CD4-positive, alpha-beta T cell treated with Interleukin-12 subunit alpha and Interleukin-12 subunit beta, for 1 hour (primary cell): ENCODE results near the gene INPP4A.

Source experiments
- DNase-seq: peaks from one replicate; pipeline ENCODE4 v3.0.0-alpha.2; 2020

Gene INPP4A

DNA sequence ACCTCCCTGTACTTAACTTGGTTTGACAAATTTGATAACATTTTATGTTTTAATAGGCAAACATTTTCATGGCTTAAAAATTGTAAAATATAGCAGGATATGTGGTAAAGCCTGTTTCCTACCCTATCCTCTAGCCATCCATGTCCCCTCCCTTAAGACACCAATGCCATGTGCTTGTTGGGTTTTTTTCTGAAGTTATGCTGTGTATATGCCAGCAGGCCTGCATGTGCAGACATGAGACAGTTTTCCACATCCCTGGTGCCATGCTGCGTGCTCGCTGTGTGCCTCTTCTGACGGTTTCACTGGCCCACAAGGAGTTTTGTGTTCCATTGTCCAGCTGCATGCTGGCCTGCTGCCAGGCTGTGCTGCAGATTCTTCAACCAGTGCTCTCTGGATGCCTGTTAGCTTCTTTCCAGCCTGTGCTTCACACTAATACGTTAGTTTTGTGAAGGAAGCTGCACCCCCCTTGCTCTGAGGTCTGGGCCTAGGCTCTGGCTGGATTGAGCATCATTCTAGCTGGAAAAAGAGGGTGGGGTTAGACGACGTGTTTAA lies 16.9 kb downstream of the INPP4A start:
- DNase-seq = no peak

DNA sequence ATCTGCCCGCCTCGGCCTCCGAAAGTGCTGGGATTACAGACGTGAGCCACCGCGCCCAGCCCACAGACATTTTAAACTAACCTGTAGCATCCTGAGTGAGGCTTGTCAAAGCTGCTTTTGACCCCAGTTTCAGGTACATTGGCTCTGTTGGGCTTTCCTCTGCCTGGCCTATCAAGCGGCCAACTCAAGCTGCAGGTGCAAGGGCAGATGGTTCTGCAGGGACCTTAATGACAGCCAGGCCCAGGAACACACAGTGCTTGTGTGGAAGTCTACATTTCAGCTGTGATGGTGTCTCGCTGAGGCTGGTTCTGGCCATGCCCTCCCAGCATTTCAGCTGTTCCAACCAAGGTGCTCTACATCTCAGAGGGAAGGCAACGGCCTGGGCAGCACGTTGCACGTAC lies 18.4 kb downstream of the INPP4A start:
- DNase-seq = no peak

DNA sequence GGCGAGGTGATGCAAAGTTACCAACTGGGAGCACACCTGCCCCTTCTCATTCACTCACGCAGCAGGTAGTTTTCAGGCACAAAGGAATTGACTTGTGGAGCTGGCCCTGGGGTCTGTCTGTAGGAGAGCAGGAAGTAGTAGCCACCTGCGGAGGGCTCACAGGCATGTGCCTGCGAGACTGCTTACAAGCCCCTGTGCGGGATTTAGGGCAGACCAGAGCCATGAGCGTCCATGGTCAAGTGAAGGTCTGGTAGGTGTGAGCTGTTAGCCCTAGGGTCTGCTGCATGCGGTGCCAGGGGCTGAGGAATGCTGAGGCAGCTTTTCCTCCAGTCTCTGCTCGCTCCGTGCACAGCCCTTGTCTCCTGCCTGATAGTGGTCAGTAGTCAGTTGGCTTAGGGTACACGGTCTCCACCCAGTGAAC lies 18.9 kb downstream of the INPP4A start:
- no peak for DNase-seq

DNA sequence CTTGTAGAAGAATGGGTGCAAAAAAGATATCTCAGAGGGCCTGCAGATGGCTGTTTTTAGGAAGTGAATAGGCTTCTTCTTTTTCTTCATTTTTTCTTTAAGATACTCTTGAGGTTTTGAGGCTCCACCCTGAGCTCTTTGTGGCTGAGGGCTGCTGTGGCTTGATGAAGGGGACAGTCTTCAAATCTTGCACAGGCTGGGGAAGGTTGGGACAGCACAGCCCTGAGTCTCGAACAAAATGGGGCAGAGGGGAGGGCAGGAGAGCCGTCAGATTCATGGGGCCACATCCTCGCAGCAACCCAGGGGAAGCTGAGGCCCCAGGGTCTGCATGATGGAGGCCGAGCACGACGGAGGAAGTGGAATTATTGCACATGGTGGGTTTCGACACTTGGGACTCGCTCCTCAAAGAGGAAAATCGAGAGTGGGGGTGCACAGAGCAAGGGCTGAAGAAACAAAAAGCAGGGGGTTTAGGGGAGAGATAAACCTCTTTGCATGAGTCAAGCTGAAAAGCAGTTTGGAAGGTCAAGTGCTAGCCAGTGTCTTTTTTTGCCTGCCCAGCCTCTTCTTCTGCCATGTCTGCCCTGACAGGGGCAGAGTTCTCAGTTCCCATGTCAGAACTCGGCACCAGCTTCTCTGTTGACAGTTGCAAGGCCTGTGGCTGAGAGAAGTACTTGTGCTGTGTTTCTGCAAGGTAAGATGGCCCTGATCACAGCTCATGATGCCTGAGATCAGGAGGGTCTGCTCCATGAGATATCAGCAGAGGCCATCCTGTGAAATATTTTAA lies 19.5 kb downstream of the INPP4A start:
- DNase-seq = peak; percentile 54

DNA sequence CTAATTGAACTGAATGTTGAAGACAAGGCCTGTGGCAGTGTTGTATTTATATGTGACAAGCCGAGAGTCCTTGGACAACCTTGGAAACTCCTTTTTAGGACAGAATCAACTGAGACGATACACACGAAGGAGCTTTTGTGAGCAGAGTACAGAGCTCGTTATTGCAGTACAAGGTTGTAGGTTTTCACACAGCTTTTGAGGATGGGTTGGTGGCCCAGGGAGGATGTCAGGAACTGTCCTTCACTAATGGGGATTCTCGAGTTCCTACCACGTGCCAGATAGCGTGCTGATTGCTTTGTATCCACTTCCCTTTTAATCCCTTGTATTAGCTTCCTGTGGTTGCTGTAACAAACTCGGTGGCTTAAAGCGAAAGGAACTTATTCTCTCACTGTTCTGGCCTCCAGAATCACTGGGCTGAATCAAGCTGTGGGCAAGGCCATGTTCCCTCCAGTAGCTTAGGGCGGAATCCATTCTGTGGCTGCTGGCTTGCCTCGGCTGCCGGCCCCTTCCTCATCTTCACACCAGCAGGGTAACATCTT lies 20.2 kb downstream of the INPP4A start:
- peak; percentile 66 for DNase-seq

DNA sequence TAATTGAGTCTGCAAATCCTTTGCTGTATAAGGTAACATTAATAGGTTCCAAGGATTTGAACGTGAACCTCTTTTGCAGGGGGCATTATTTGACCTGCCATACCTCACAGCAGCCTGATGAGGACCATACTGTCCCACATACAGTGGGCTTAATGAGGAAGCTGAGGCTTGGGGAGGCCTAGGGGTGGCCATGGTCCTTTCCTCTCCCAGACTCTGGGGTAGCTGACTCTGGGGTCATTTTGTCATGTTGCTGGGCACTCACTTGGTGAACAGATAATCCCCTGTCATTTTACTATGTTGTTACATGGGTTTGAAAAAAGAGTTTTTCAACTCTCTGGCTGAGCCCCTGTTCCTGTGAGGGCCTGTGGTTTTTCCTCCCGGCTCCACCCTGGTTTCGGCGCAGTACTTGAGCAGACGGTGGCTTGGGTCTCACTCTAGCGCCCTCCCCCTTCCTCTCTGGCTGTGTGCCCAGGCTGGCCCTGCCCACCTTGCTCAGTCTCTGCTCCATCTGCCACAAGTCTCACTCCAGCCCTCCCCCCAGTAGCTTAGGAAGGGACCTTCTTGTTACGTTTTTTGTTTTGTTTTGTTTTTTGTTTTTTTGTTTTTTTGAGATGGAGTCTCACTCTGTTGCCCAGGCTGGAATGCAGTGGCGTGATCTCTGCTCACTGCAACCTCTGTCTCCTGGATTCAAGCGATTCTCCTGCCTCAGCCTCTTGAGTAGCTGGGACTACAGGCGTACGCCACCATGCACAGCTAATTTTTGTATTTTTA lies 21.0 kb downstream of the INPP4A start:
- peak; percentile 86 for DNase-seq

DNA sequence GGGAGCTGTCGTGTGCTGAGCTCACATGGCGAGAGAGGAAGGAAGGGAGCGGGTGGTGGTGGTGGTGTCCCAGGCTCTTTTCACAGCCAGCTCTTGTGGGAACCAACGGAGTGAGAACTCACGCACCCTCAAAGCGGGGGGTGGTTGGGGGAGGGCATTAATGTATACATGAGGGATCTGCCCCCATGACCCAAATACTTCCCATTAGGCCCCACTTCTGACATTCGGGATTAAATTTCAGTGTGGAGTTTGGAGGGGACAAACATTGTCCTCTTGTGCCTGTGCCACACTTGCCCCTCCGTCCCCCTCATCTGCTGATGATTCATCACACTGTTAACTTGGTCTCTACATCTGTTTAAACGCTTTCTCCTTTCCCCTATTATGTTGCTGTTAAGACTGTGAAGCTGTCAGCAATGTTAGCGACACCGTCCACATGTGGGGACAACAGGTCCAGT lies 22.5 kb downstream of the INPP4A start:
- DNase-seq = no peak

DNA sequence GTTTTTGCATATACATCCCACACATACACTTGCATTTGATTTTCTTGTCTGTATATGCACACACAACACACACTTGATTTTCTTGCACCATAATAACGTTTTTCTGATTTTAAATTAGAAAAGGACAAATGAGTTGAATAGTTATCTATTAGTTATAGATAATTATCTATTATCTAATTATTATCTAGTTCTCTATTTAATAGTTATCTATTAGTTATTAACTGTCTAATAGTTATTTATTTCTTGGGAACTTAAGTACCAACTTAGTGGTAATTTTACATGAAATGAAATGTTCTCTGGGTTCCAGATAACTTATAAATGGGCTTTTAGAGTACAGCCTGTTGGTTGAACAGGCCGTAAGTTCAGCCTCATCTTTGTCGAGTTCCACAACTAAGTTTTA lies 23.0 kb downstream of the INPP4A start:
- no peak for DNase-seq

DNA sequence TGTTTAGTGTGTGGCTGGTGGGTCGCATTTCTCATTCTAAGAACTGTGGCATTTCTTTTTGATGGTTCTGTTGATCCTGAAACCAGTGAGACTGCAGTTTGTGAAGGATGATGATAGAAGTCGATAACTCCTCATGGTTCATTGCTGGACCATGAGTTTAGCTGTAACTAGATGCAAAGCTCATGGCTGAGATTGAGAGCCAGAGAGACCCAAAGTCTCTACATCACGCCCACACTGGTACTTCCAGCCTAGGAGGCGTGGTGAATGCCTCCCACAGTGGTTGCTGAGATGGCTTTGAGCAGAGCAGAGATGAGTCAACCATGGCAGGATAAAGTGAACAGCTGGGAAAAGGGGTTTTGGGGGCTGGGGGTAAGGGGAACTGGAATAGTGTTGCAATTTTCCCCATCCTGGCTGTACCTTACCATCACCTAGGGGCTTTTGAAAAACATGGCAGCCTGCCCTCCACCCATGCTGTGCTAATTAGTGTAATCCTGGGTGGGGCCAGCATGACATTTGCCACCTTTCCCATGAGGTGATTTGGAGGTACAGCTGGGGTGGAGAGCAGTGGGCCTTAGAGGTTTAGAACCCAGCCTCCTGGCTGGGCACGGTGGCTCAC lies 24.1 kb downstream of the INPP4A start:
- no peak for DNase-seq

DNA sequence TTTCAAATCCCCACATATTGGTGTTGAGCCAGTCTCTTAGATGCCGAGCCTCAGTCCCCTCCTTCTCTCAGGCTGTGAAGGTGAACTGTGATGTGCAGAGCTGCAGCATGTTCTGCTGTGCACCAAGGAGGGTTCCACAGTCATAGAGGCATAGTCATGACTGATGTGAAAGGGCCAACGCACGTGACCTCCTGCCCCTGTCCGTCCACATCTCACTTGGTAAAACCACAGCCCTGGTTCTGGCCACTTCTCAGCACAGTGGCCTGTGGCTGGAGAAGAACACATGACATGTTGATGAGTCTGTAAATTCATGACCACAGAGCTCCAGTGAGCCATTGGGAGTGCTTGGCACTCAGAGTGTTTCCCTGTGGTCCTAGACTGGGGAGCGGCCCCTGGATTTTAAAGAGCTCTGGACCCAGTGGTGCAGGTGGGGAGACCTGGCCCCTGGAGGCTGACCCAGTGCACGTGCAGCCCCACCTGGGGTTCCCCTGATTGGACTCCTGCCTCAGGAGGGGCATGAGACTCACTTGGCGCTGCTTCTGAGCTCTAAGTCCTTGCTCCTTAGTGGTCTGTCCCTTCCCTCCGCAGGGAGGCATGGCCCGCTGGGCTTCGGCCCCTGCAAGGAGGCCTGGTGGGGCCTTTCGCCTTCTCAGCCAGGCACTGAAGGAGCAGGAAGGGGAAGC lies 25.3 kb downstream of the INPP4A start:
- no peak for DNase-seq

DNA sequence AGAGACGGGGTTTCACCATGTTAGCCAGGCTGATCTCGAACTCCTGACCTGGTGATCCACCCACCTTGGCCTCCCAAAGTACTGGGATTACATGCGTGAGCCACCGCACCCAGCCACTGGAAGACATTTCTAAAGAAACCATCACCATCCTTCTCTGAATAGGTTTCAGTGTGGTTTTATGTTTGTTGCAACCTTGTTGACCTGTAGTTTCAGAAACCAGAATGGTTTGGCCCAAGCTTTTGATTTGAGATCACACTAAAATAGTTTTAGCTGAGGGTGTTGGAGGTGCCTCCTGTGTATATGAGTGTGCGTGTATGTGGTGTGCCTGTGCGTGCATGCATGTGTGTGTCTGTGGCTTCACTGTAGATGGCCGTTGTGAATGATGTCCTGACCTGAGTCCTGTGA lies 26.2 kb downstream of the INPP4A start:
- no peak for DNase-seq

DNA sequence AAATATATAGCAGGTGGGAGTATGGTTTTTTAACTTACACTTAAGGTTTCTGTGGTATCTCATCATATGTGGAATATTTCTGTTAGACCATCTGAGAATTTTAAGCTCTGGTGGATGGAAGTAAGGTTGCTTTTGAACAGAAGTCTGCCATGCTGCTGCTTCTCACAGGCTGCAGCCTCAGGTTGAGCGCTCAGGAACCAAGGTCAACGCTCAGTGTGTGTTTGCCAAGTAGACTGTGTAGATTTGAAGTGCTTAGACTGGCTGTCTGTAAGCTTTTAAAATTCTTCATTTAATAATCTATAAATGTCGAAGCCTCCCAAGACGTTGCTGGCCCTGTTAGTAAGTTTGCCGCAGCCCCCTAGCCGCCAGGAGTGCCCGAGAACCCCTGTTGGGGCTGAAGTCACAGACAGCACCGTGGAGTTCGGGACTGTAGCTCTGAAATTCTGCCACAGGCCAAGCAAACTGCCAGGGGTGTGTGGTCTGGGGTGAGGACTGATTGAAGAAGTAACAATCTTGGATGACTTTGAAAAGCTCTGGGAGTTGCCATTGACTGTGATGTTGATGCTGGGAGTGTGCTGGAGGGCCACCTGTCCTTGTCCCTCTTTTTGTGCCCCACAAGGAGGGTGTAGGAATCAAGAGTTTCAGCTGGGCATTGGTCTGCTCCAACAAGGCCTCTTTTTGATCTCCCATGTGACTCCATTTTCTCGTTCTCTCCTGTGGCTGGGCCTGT lies 26.9 kb downstream of the INPP4A start:
- no peak for DNase-seq

DNA sequence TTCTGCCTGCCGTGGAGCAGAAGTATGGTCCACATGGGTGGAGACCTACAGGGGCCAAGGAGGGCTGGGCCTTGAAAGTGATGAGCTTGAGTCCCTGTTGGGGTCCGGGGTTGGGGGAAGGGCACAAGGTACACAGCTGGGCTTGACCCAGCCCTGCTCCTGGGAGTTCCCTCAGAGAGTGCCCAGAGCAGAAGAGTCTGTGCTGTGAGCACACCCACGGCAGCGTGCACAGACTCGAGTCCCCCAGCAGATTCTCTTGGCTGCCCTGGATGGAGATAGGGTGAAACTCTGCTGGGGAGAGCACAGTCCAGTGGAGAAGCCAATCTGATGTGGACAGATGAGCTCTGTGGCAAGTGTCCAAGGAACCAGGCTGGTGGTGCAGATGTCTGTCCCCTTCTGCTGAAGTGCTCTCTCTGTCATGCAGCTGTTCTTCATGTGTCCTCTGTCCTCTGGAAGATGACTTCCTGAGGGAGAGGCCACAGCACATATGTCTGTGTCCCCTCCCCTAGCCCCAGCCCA lies 27.5 kb downstream of the INPP4A start:
- no peak for DNase-seq

DNA sequence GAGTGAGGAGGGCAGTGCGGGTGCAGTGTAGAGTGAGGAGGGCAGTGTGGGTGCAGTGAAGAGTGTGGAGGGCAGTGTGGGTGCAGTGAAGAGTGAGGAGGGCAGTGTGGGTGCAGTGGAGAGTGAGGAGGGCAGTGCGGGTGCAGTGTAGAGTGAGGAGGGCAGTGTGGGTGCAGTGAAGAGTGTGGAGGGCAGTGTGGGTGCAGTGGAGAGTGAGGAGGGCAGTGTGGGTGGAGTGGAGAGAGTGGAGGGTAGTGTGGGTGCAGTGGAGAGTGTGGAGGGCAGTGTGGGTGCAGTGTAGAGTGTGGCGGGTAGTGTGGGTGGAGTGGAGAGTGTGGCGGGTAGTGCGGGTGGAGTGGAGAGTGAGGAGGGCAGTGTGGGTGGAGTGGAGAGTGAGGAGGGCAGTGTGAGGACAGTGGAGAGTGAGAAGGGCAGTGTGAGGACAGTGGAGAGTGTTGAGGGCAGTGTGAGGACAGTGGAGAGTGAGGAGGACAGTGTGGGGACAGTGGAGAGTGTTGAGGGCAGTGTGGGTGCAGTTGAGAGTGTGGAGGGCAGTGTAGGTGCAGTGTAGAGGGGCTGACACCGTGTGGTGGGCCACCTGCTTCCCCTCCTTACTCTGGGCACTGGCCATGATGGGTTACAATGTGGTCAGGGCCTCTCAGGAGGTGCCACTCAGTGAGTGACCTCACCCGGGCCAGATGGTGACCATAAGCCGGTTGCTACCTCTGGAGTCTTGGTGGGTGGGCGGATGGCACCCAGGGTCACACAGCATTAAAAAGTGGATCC lies 28.5 kb downstream of the INPP4A start:
- DNase-seq = no peak

DNA sequence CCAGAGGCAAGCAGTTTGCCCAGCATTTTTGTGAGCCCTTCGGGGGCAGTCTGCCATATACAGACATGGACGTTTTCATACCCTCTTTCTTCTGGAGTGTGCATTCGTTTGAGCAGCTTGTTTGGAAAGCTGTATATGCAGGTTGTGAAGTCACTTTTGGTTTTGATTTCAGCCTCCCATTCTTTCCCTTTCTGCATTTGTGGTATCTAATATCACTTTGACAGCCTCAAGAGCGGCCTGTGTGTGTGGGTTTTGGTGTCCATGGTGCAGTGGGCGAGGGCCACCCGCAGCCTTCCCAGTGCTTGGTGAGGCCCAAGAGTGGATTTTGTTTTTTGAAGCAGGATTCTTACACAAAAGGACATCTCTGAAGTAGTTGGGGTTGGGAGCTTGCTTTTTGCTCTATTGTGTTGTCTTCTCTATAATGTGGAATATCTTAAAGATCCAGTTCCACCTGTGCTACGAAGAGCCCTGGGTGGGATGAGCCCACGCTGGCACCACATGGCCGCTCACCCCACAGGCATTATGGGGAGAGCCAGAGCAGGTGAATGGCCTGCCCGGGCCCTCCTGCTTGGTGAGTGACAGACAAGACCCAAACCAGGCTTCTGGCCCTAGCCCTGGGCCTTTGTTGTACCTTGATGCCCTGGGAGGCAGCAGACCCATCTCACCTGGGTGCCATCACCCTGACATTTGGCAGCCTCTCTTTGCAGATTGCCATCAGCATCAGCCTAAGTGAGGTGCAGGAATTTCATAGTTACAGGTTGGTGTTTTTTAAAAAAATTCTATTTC lies 29.5 kb downstream of the INPP4A start:
- peak; percentile 46 for DNase-seq

DNA sequence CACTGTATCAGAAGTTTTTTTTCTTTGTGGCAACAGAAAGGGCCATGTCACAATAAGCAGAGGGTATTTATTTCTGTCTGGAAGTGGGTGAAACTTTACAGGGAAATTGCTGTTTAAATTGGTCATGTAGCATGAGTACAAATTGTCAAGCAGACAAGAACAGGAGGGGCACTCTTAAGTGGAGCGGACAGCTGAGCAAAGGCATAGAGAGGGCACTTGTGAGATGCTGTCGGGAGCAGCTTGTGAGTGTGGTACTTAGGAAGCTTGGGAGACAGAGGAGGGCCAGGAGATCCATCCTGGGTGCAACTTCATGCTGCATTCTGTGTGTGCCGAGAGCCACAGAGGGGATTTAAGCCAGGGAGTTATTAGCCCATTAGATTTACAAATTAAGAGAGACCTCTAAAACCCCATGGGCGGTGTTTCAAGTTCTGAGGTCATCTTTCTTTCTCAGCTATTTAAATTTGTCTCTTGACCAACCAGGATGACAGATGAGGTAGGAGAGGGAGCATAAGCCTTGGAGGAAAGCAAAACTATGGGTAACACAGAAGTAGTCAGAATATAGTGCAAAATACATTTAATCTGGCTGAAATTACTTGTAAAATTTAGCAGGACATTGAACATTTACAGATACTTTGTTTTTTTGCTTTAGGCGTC lies 30.4 kb downstream of the INPP4A start:
- DNase-seq = no peak

DNA sequence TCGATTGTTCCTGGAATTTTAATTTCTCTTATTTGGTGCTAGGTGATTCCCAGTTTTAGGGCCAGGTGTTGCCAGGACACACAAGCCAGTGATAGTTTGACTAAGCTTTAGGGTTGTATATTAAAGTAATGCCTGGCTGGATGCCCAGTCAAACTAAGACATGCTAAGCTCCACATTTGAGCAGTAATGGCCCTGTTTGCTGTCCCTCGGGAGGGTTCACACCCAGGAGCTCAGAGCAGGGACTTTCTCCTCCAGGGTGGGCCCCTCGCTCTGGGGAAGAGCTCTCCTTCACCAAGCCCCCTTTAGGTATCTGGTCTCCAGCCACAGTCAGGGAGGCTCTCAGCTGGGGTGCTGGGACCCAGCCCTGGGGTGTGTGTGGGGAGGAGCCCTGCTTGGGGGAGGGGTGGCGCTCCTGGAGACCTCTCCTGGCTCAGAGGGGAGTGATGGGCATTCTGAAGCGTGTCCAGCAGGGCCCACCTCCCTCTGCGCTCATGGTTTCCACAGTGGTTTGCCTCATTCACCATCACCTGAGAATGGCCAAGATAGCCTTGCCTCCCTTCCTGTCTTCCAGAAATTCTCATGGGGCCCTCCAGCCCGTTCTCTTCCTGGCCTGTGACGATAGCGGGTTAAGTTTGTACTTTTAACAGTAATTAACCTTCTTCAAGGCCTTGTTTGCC lies 31.7 kb downstream of the INPP4A start:
- no peak for DNase-seq

DNA sequence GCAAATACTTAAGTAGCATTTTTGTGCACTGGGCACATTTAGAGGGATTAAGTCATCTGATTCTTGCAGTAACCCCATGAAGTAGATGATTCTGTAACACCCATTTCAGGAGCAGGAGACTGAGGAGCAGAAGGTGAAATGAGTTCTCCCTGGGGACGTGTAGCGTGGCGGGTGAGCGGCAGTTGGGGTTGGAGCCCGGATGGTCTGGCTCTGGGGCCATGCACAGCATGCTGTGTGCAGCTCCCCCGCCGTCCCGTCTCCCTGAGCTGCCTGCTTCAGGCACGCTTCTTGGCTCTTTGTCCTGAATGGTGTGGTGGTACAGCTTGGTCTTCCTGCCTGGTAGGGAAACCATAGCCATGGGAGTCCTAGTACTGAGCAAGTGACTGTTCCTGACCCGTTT lies 32.4 kb downstream of the INPP4A start:
- no peak for DNase-seq

DNA sequence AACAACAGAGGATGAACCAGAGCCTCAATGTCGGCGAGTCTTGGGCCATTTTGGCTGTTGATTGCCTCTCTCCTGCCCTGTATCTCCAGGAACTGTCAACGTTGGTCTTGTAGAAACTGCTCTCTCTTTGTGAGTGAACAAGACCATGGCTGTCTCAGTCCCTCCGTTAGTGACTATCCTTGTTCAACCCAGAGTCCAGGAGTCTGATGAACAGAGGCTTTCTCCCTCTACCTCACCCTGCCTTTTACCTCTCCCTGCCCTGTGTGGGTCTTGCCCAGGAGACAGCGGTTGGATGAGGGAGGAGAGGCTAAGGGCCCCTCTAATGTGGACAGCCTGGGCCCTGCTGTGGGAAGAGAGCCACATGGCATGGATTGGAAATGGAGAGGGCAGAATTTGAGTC lies 32.8 kb downstream of the INPP4A start:
- DNase-seq = no peak
